Calu3 (cell line): ENCODE data around the gene MYO1B. TPM values are rescaled to one million over a fixed set of nuclear protein-coding genes. Genes with fewer than 3 reads are reported as not detected.

Source experiments
- BruUV-seq: library from RNA; stranded (reverse); fragments of 400-500 nt; replicated peaks from 2 replicates; lab custom pipeline; 2021; lab: Mats Ljungman, UMichigan
- CTCF ChIA-PET: fragments of 300-600 bp; sonication (Branson Sonifier 250); formaldehyde crosslinking; loops from one replicate; lab custom pipeline; 2022; ENCODE audit warnings: antibody characterized with exemption; lab: Charles Lee
- DNase-seq: peaks from one replicate; pipeline ENCODE4 v3.0.0; 2022
- H3K27ac Mint-ChIP-seq: one replicate; pipeline ENCODE4 v1.8.0; 2022; ENCODE audit warnings: mixed read lengths; ENCODE audit not compliant: unreplicated experiment
- H3K27me3 Mint-ChIP-seq: one replicate; pipeline ENCODE4 v1.8.0; 2022; ENCODE audit warnings: mixed read lengths; ENCODE audit not compliant: unreplicated experiment
- H3K36me3 Mint-ChIP-seq: one replicate; pipeline ENCODE4 v1.8.0; 2022; ENCODE audit warnings: mild to moderate bottlenecking, moderate library complexity, mixed read lengths; ENCODE audit not compliant: insufficient read depth, unreplicated experiment
- H3K4me1 Mint-ChIP-seq: one replicate; pipeline ENCODE4 v1.8.0; 2022; ENCODE audit warnings: mild to moderate bottlenecking, low read depth, mixed read lengths; ENCODE audit not compliant: unreplicated experiment
- H3K4me3 Mint-ChIP-seq: one replicate; pipeline ENCODE4 v1.8.0; 2022; ENCODE audit warnings: mild to moderate bottlenecking, low read depth, moderate library complexity, mixed read lengths; ENCODE audit not compliant: unreplicated experiment
- H3K9me3 Mint-ChIP-seq: one replicate; pipeline ENCODE4 v1.8.0; 2022; ENCODE audit warnings: low read depth, mixed read lengths; ENCODE audit not compliant: unreplicated experiment
- intact Hi-C: fragments of 100-400 bp; cut with micrococcal nuclease; formaldehyde crosslinking; loops from one replicate; pipeline ENCODE4 v1.10.0; 2022; ENCODE audit not compliant: unreplicated experiment
- total RNA-seq: library from RNA; stranded (reverse); gene quantifications from 2 replicates; pipeline ENCODE4 v1.2.3, GENCODE V29; 2022
- TF ChIP-seq, protein P1 (sequence below): fragments of 200-600 bp; IDR thresholded peaks from one replicate; pipeline ENCODE4 v1.8.0; 2022; ENCODE audit warnings: antibody characterized with exemption; ENCODE audit not compliant: unreplicated experiment

Gene MYO1B
- total RNA-seq, 1 experiment from 2014 or later: 64.5 TPM

DNA sequence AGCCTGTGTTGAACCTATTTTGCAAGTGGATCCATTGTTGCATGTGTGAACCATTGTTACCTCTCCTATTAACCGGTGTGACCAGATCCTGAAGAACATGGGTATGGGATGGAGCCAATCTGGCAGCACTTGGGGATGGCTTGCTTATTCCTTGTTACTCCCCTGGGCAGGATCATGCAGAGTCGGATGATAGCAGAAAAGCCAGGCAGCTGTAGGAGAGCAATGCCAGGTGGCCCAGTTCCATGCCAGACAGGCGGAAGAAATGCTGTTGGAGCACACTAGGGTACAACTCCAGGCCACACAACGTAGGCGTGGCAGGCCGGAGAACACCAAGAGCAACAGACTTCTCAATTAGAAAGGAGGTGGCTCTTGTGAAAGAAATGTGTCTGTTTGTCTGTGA, 16.3 kb upstream of the MYO1B start:
- H3K4me1 Mint-ChIP-seq: peaks cover 15% of the 10 kb centered on the region
- no peak overlapping the region for H3K4me3 Mint-ChIP-seq
- DNase-seq: no peak
- no peaks in the 10 kb centered on the region for H3K27me3 Mint-ChIP-seq
- TF ChIP-seq, protein P1, sequence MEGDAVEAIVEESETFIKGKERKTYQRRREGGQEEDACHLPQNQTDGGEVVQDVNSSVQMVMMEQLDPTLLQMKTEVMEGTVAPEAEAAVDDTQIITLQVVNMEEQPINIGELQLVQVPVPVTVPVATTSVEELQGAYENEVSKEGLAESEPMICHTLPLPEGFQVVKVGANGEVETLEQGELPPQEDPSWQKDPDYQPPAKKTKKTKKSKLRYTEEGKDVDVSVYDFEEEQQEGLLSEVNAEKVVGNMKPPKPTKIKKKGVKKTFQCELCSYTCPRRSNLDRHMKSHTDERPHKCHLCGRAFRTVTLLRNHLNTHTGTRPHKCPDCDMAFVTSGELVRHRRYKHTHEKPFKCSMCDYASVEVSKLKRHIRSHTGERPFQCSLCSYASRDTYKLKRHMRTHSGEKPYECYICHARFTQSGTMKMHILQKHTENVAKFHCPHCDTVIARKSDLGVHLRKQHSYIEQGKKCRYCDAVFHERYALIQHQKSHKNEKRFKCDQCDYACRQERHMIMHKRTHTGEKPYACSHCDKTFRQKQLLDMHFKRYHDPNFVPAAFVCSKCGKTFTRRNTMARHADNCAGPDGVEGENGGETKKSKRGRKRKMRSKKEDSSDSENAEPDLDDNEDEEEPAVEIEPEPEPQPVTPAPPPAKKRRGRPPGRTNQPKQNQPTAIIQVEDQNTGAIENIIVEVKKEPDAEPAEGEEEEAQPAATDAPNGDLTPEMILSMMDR: no peak
- intact Hi-C loops: no loop called here
- no peak overlapping the region for H3K27ac Mint-ChIP-seq
- BruUV-seq: no TSS peak
- H3K9me3 Mint-ChIP-seq: no peaks in the 10 kb centered on the region
- CTCF ChIA-PET: no interaction called here
- no peaks in the 10 kb centered on the region for H3K36me3 Mint-ChIP-seq

DNA sequence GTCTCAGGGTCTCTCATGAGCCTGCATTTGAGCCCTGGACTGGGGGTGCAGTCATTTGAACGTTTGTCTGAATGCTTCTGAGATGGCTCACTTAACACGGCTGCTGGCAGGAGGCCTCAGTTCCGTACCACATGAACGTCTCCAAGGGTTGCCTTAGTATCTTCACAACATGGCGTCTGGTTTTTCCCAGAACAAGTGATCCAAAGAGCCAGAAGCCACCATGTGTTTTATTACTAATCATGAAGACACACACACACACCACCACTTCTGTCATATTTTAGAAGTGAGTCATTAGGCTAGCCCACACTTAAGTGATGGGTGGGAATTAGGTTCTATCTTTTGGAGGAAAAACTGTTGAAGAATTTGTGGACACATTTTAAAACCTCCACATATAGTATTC, 15.0 kb upstream of the MYO1B start:
- DNase-seq: no peak
- TF ChIP-seq, protein P1: no peak
- H3K36me3 Mint-ChIP-seq: no peaks in the 10 kb centered on the region
- no TSS peak for BruUV-seq
- H3K4me3 Mint-ChIP-seq: no peak overlapping the region
- intact Hi-C loops: loop anchor here (5.0 kb wide), 2 partner anchors 63 to 272 kb away; no protein-coding TSS in a partner anchor
- no peaks in the 10 kb centered on the region for H3K9me3 Mint-ChIP-seq
- no peak overlapping the region for H3K27ac Mint-ChIP-seq
- CTCF ChIA-PET: no interaction called here
- H3K4me1 Mint-ChIP-seq: peaks cover 15% of the 10 kb centered on the region
- no peaks in the 10 kb centered on the region for H3K27me3 Mint-ChIP-seq

DNA sequence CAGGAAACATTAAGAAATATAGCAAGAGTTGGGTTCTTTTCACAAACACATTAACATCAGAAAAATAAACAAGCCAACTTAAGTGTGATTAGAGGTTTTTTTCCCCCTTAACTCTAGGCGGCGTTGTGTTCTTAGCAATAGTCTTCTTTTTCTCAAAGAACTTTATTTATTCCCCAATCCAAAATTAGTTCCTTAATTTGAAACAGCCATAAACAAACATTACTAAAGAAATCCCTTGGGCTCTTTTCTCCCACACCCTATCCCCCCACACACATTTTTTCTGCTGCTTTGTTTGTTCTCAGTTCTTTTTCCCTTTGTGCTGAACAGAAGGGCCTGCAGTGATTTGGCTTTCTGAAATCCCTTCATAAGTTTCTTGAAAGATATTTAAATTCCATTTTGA, 13.2 kb upstream of the MYO1B start:
- Mint-ChIP-seq H3K9me3 (no peaks in the 10 kb centered on the region), H3K27me3 (no peaks in the 10 kb centered on the region), H3K36me3 (no peaks in the 10 kb centered on the region), H3K4me3 (no peak overlapping the region), H3K4me1 (peaks cover 15% of the 10 kb centered on the region), H3K27ac (no peak overlapping the region)
- intact Hi-C loops: loop anchor here (2.0 to 5.0 kb wide), 3 partner anchors 65 to 291 kb away; no protein-coding TSS in a partner anchor
- TF ChIP-seq, protein P1: peak; percentile 41
- no peak for DNase-seq
- no TSS peak for BruUV-seq
- CTCF ChIA-PET: interaction anchor here (0.8 kb wide), 1 partner anchor 180 kb away, joined by 3 read pairs; no protein-coding TSS in a partner anchor

DNA sequence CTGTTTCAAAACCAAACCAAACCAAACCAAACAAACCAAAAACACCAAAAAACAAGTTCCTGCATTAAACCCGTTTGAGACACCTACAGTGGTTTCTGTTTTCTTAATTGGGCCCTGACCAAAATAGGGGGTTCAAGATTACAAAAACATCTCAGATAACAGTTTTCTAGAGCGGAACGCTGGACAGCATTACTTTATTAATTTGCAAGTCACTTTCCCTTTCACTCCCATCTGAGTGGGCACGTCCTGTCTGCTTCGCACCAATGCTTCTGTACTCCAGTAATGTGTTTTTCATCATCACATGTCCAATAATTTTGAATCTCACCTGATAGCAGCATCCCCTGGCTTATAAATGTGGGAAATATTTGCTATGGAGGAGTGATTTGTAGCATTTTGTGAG, 11.7 kb upstream of the MYO1B start:
- intact Hi-C loops: loop anchor here (2.0 to 5.0 kb wide), 3 partner anchors 66 to 289 kb away; no protein-coding TSS in a partner anchor
- CTCF ChIA-PET: no interaction called here

More for the DNA sequence above, 11.7 kb upstream of the MYO1B start:
- no peak for DNase-seq
- Mint-ChIP-seq H3K4me3 (no peak overlapping the region), H3K36me3 (no peaks in the 10 kb centered on the region), H3K27ac (no peak overlapping the region), H3K9me3 (no peaks in the 10 kb centered on the region), H3K27me3 (no peaks in the 10 kb centered on the region), H3K4me1 (peaks cover 15% of the 10 kb centered on the region)
- no TSS peak for BruUV-seq
- TF ChIP-seq, protein P1: no peak
